CD4-positive, alpha-beta T cell treated with Interferon alpha-2 for 1 hour (primary cell): ENCODE measurements around the gene UBQLN4.
"Not testable (repeated sequence)": the region's sequence is repeated elsewhere in the genome, so short reads cannot be mapped to it uniquely, and the experiment has no call there.

Experiments
- DNase-seq, 2 donors: peaks; one replicate each; pipeline ENCODE4 v3.0.0-alpha.2; 2020 to 2022

Gene UBQLN4

GRCh38 chr1:156055281-156056048, 1.9 kb upstream of the UBQLN4 start:
- no peak for DNase-seq

- DNase-seq = peak; percentile 93 to 96
These were observed 1.1 kb upstream of the UBQLN4 start, which contains the start of gene LAMTOR2 for GRCh38 chr1:156054500-156055280. Gene LAMTOR2, plus strand, starts transcription at chr1:156054782. Its CDS starts 108 bp downstream, at chr1:156054890.

GRCh38 chr1:156052862-156053767, 483 bp downstream of the UBQLN4 start:
- peak; percentile 62 to 74 for DNase-seq

- DNase-seq = no peak
These were observed 2.4 kb downstream of the UBQLN4 start for GRCh38 chr1:156051011-156051725.

- no peak for DNase-seq
These were observed 3.2 kb downstream of the UBQLN4 start for GRCh38 chr1:156050376-156050775.

- no peak for DNase-seq
These were observed 4.8 kb downstream of the UBQLN4 start for GRCh38 chr1:156048663-156049258.

GRCh38 chr1:156045076-156045475, 8.5 kb downstream of the UBQLN4 start:
- DNase-seq = peak in 1 of 2 donors; percentile 8

- no peak for DNase-seq
These were observed 10.8 kb downstream of the UBQLN4 start for GRCh38 chr1:156042828-156043227.

GRCh38 chr1:156034991-156035390, 18.6 kb downstream of the UBQLN4 start:
- not testable (repeated sequence) for DNase-seq

GRCh38 chr1:156033011-156033410, 20.6 kb downstream of the UBQLN4 start:
- DNase-seq = no peak

- DNase-seq = no peak
These were observed 27.0 kb downstream of the UBQLN4 start for GRCh38 chr1:156026588-156026987.

- peak; percentile 15 to 37 for DNase-seq
These were observed 27.7 kb downstream of the UBQLN4 start for GRCh38 chr1:156025876-156026275.

- DNase-seq = no peak
These were observed 28.8 kb downstream of the UBQLN4 start for GRCh38 chr1:156024801-156025200.

- no peak for DNase-seq
These were observed 31.6 kb downstream of the UBQLN4 start for GRCh38 chr1:156021954-156022353.

GRCh38 chr1:156021093-156021428, 32.5 kb downstream of the UBQLN4 start:
- DNase-seq = no peak

- peak; percentile 87 to 91 for DNase-seq
These were observed 33.1 kb downstream of the UBQLN4 start, which contains the start of gene SSR2 for GRCh38 chr1:156020293-156021092. Gene SSR2, minus strand, starts transcription at chr1:156020951. Its CDS starts 784 bp downstream, at chr1:156020167.

- no peak for DNase-seq
These were observed 33.7 kb downstream of the UBQLN4 start for GRCh38 chr1:156019946-156020292.

- no peak for DNase-seq
These were observed 38.8 kb downstream of the UBQLN4 start for GRCh38 chr1:156014829-156015228.

GRCh38 chr1:156012051-156012817, 41.4 kb downstream of the UBQLN4 start:
- DNase-seq = no peak

GRCh38 chr1:156009404-156009803, 44.2 kb downstream of the UBQLN4 start:
- DNase-seq = no peak
